OCI-LY3 (cell line): ENCODE results near the gene PEX6.
A peak's percentile ranks its signal among the peaks of the same experiment; 100 is the strongest.

Experiments used
- H2AFZ ChIP-seq: fragments of 200-600, 300-600 bp; shearing (Covaris generic); 2 replicates; pipeline ENCODE4 v1.6.0; 2014; ENCODE audit warnings: antibody characterized with exemption, low read depth, low read length
- H3K27ac ChIP-seq: fragments of 200-600, 300-600 bp; sonication (generic); 2 replicates; pipeline ENCODE4 v1.5.1; 2014; ENCODE audit warnings: mild to moderate bottlenecking, low read length, moderate library complexity, mixed read lengths
- H3K27me3 ChIP-seq: fragments of 200-600, 300-600 bp; sonication (generic); 2 replicates; pipeline ENCODE4 v1.6.1; 2014; ENCODE audit warnings: low read depth, low read length, mixed read lengths
- H3K36me3 ChIP-seq: fragments of 200-600, 300-600 bp; sonication (generic); replicated peaks from 2 replicates; pipeline ENCODE3; 2014; ENCODE audit warnings: low read depth, low read length, mixed read lengths
- H3K4me1 ChIP-seq: fragments of 300-600, 200-600 bp; sonication (generic); 2 replicates; pipeline ENCODE4 v1.6.1; 2014; ENCODE audit warnings: low read length, mixed read lengths
- H3K4me2 ChIP-seq: fragments of 200-600, 300-600 bp; sonication (generic); 2 replicates; pipeline ENCODE4 v1.6.1; 2014; ENCODE audit warnings: low read length, mixed read lengths
- H3K4me3 ChIP-seq: fragments of 300-600, 200-600 bp; sonication (generic); 2 replicates; pipeline ENCODE4 v1.5.1; 2014; ENCODE audit warnings: antibody characterized with exemption, mild to moderate bottlenecking, low read length, moderate library complexity
- H3K79me2 ChIP-seq: fragments of 300-600, 200-600 bp; shearing (Covaris generic); 2 replicates; pipeline ENCODE4 v1.6.1; 2014; ENCODE audit warnings: mild to moderate bottlenecking, low read length, mixed read lengths
- H3K9ac ChIP-seq: fragments of 300-600, 200-600 bp; shearing (Covaris generic); 2 replicates; pipeline ENCODE4 v1.6.0; 2014; ENCODE audit warnings: mild to moderate bottlenecking, low read length, moderate library complexity
- H3K9me3 ChIP-seq: fragments of 200-600, 300-600 bp; shearing (Covaris generic); 2 replicates; pipeline ENCODE4 v1.6.1; 2014; ENCODE audit warnings: low read length, mixed read lengths; ENCODE audit not compliant: insufficient read depth
- H4K20me1 ChIP-seq: fragments of 200-600, 300-600 bp; sonication (generic); 2 replicates; pipeline ENCODE4 v1.6.1; 2016; ENCODE audit warnings: low read length, mixed read lengths; ENCODE audit not compliant: insufficient read depth
- EZH2phosphoT487 ChIP-seq: fragments of 200-600 bp; shearing (Covaris generic); IDR thresholded peaks from 2 replicates; pipeline ENCODE4 v1.6.1; 2018; ENCODE audit warnings: antibody characterized with exemption, mixed run types, low read depth
- TF ChIP-seq, protein P1 (sequence below): fragments of 200-600, 300-600 bp; sonication (generic); IDR thresholded peaks from 2 replicates; pipeline ENCODE4 v1.5.1; 2014; ENCODE audit warnings: antibody characterized with exemption, low read length, low read depth

The PEX6 gene

GRCh38 chr6:42932412-42932811 lies 46.6 kb downstream of the PEX6 start:
- peak overlapping the region; percentile 49 for H3K4me2 ChIP-seq
- H3K4me3 ChIP-seq = peak overlapping the region; percentile 33
- no peak for TF ChIP-seq EZH2phosphoT487
- TF ChIP-seq, protein P1, sequence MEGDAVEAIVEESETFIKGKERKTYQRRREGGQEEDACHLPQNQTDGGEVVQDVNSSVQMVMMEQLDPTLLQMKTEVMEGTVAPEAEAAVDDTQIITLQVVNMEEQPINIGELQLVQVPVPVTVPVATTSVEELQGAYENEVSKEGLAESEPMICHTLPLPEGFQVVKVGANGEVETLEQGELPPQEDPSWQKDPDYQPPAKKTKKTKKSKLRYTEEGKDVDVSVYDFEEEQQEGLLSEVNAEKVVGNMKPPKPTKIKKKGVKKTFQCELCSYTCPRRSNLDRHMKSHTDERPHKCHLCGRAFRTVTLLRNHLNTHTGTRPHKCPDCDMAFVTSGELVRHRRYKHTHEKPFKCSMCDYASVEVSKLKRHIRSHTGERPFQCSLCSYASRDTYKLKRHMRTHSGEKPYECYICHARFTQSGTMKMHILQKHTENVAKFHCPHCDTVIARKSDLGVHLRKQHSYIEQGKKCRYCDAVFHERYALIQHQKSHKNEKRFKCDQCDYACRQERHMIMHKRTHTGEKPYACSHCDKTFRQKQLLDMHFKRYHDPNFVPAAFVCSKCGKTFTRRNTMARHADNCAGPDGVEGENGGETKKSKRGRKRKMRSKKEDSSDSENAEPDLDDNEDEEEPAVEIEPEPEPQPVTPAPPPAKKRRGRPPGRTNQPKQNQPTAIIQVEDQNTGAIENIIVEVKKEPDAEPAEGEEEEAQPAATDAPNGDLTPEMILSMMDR = no peak
- H2AFZ ChIP-seq = no peak overlapping the region
- no peak overlapping the region for H3K27ac ChIP-seq
- no peaks in the 10 kb centered on the region for H3K27me3 ChIP-seq
- peak overlapping the region; percentile 14; the same call in 1 of the 2 replicates for H3K9ac ChIP-seq
- no peaks in the 10 kb centered on the region for H3K9me3 ChIP-seq
- H4K20me1 ChIP-seq = peaks cover 67% of the 10 kb centered on the region
- H3K36me3 ChIP-seq = peaks cover 60% of the 10 kb centered on the region
- H3K79me2 ChIP-seq = peaks cover 73% of the 10 kb centered on the region
- H3K4me1 ChIP-seq = peaks cover 64% of the 10 kb centered on the region

- Histone ChIP-seq H3K4me1 (peaks cover 46% of the 10 kb centered on the region), H3K4me2 (peak overlapping the region; percentile 93), H4K20me1 (peaks cover 44% of the 10 kb centered on the region), H2AFZ (no peak overlapping the region), H3K79me2 (peaks cover 48% of the 10 kb centered on the region), H3K36me3 (peaks cover 40% of the 10 kb centered on the region), H3K9me3 (no peaks in the 10 kb centered on the region), H3K27ac (peak overlapping the region; percentile 95), H3K4me3 (peak overlapping the region; percentile 86), H3K27me3 (no peaks in the 10 kb centered on the region), H3K9ac (peak overlapping the region; percentile 97)
- TF ChIP-seq EZH2phosphoT487 = no peak
- TF ChIP-seq, protein P1 = no peak
Observed at GRCh38 chr6:42929821-42930360, 49.1 kb downstream of the PEX6 start.

- Histone ChIP-seq H3K4me1 (peaks cover 39% of the 10 kb centered on the region), H3K4me3 (peak within 1 kb of the TSS; percentile 86), H2AFZ (peak within 1 kb of the TSS; percentile 16), H3K36me3 (peaks cover 34% of the 10 kb centered on the region), H3K4me2 (peak within 1 kb of the TSS; percentile 93), H4K20me1 (peaks cover 38% of the 10 kb centered on the region), H3K9ac (peak within 1 kb of the TSS; percentile 97), H3K27me3 (no peaks in the 10 kb centered on the region), H3K27ac (peak within 1 kb of the TSS; percentile 95), H3K79me2 (peaks cover 41% of the 10 kb centered on the region), H3K9me3 (no peaks in the 10 kb centered on the region)
- no peak for TF ChIP-seq EZH2phosphoT487
- TF ChIP-seq, protein P1 = no peak
Observed at GRCh38 chr6:42928986-42929820, 49.8 kb downstream of the PEX6 start, which contains the start of gene CNPY3. TSS of gene CNPY3 (plus strand) at chr6:42929480. CDS start at chr6:42929571, 91 bp downstream.

DNA sequence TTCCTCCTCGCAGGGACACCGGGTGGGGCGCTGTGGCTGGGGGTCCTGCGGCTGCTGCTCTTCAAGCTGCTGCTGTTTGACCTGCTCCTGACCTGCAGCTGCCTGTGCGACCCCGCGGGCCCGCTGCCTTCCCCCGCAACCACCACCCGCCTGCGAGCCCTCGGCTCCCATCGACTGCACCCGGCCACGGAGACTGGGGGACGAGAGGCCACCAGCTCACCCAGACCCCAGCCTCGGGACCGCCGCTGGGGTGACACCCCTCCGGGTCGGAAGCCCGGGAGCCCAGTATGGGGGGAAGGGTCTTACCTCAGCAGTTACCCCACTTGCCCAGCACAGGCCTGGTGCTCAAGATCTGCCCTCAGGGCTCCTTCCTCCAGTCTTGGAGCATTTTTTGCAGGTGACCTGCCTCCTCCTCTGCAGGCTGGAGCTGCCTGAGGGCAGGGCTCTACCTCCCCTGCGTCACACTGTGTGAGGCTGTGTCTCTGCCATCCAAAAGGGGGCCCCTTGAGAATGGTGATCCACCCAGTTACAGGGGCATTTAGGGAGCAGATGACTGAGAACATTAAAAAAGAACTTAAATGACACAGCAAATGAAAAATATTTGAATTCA lies 53.6 kb downstream of the PEX6 start:
- Histone ChIP-seq H2AFZ (no peak overlapping the region), H3K4me1 (peaks cover 2% of the 10 kb centered on the region; the same call in 1 of the 2 replicates), H3K27ac (no peak overlapping the region), H3K9ac (no peak overlapping the region), H3K27me3 (no peaks in the 10 kb centered on the region), H3K4me3 (no peak overlapping the region), H3K4me2 (no peak overlapping the region), H4K20me1 (peaks cover 2% of the 10 kb centered on the region; the same call in 1 of the 2 replicates), H3K36me3 (peaks cover under 1% of the 10 kb centered on the region), H3K9me3 (no peaks in the 10 kb centered on the region), H3K79me2 (peaks cover 3% of the 10 kb centered on the region)
- no peak for TF ChIP-seq EZH2phosphoT487
- TF ChIP-seq, protein P1 = no peak
